ENCODE data around the gene REXO1. TPM values are rescaled to one million over a fixed set of nuclear protein-coding genes. Genes with fewer than 3 reads are reported as not detected.

REXO1 gene
- total and polyA plus RNA-seq, 2 experiments from 2014 or later, result 20.2 to 90.1 TPM

DNA sequence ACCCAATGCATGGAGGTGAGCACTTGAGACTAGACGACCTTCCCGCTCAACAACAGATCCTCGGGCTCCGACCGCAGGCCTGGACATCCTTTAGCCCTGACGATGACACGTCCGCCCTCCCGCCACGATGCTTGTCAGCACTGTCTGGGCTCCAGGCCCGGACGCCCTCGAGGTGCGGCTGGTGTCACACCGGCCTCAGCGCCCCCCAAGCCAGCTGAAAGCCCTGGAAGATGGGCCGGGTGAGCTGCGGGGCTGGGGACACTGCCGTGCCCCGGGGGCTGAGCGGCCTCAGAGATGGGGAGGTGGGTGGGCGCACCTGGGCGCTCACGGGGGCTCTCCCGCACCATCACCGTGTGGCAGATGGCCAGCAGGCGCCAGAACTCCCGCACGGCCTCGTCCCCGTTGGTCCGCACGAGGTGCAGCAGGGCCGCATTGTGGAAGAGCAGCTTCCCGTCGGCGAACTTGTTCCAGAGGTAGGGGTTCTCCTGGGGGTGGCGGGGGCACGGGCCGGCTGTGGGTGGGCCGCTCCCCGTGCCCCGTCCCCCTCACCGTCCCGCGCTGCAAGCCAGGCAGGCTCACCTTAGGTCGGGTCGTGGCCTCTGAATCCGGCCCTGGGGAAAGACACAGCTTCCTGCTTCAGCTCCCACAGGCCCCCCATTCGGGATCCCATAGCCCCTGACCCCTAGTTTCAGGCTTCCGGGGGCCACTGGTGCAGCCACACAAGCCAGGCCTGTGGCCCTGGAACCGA lies 51.7 kb downstream of the REXO1 start:
- ATAC-seq (peak; percentile 12), DNase-seq (ENCODE audit: low spot score) (no peak)
- no peaks in the 10 kb centered on the region for H3K27me3 ChIP-seq (ENCODE audit: insufficient read depth)
- H3K36me3 Mint-ChIP-seq (ENCODE audit: low read depth), result no peaks in the 10 kb centered on the region
- TF ChIP-seq, protein P1, sequence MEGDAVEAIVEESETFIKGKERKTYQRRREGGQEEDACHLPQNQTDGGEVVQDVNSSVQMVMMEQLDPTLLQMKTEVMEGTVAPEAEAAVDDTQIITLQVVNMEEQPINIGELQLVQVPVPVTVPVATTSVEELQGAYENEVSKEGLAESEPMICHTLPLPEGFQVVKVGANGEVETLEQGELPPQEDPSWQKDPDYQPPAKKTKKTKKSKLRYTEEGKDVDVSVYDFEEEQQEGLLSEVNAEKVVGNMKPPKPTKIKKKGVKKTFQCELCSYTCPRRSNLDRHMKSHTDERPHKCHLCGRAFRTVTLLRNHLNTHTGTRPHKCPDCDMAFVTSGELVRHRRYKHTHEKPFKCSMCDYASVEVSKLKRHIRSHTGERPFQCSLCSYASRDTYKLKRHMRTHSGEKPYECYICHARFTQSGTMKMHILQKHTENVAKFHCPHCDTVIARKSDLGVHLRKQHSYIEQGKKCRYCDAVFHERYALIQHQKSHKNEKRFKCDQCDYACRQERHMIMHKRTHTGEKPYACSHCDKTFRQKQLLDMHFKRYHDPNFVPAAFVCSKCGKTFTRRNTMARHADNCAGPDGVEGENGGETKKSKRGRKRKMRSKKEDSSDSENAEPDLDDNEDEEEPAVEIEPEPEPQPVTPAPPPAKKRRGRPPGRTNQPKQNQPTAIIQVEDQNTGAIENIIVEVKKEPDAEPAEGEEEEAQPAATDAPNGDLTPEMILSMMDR (conservative IDR thresholded peaks at IDR 0.05; ENCODE audit: low read depth in 2 of 2), result no peak
- peaks cover 3% of the 10 kb centered on the region; the same call in 2 of the 3 replicates for H3K9me3 Mint-ChIP-seq
- no peaks in the 10 kb centered on the region for H3K36me3 ChIP-seq (ENCODE audit: insufficient read depth)
- H3K4me3 Mint-ChIP-seq, result no peak overlapping the region
- peaks cover 13% of the 10 kb centered on the region for H3K4me1 Mint-ChIP-seq
- H3K27ac Mint-ChIP-seq, result no peak overlapping the region
- peak overlapping the region; percentile 94 for H2AFZ ChIP-seq
- H3K27ac ChIP-seq (ENCODE audit: low read depth), result no peak overlapping the region
- H3K4me2 ChIP-seq, result peak overlapping the region; percentile 72
- no peaks in the 10 kb centered on the region for H3F3A ChIP-seq (replicated peaks; ENCODE audit: low read depth)
- no peaks in the 10 kb centered on the region for H3K9me2 ChIP-seq (ENCODE audit: insufficient read depth)
- H3K4me3 ChIP-seq, result no peak overlapping the region
- H3K4me1 ChIP-seq (ENCODE audit: insufficient read depth), result peaks cover 11% of the 10 kb centered on the region; the same call in 1 of the 2 replicates
- H4K20me1 ChIP-seq (replicated peaks; ENCODE audit: insufficient read depth), result no peaks in the 10 kb centered on the region
- H3K79me2 ChIP-seq (replicated peaks; ENCODE audit: insufficient read depth), result no peaks in the 10 kb centered on the region
- peaks cover 12% of the 10 kb centered on the region for H3K27me3 Mint-ChIP-seq (ENCODE audit: insufficient read depth, low read depth, poor library complexity)

DNA sequence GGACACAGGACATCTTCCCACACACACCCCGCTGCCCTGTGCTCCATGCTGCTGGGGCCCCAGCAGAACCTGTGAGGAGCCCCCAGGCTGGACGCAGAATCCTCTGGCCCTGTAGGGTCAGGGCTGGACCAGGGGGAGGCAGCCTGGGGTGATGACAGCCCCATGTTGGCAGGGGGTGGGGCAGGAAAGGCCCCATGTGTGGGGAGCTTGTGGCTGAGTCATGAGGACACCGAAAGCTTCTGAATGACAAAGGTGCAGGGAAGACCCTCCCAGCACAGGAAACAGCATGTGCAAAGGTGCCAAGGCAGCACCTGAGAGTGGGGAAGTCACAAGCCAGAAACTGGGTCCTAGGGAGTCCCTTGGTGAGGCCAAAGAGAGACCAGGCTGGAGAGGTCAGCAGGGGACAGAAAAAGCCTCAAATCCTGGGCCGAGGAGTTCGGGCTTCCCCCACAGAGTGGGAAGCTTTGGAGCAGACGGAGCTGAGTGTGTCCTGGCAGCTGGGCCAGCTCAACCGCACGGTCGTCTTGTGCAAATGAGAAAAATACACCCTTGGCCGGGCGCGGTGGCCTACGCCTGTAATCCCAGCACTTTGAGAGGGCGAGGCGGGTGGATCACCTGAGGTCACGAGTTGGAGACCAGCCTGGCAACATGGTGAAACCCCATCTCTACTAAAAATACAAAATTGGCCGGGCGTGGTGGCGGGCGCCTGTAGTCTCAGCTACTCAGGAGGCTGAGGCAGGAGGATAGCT lies 53.7 kb downstream of the REXO1 start:
- Mint-ChIP-seq H3K4me3 (no peak overlapping the region), H3K27ac (no peak overlapping the region), H3K36me3 (ENCODE audit: low read depth) (no peaks in the 10 kb centered on the region), H3K27me3 (ENCODE audit: insufficient read depth, low read depth, poor library complexity) (peaks cover 12% of the 10 kb centered on the region), H3K4me1 (peaks cover 13% of the 10 kb centered on the region), H3K9me3 (peaks cover 12% of the 10 kb centered on the region; the same call in 2 of the 3 replicates)
- TF ChIP-seq, protein P1 (conservative IDR thresholded peaks at IDR 0.05; ENCODE audit: low read depth in 2 of 2), result 0 out of 4 replicates have a peak, but pooled peaks of 1 of the 2 experiments have one; percentile 26
- TF ChIP-seq, protein P2, sequence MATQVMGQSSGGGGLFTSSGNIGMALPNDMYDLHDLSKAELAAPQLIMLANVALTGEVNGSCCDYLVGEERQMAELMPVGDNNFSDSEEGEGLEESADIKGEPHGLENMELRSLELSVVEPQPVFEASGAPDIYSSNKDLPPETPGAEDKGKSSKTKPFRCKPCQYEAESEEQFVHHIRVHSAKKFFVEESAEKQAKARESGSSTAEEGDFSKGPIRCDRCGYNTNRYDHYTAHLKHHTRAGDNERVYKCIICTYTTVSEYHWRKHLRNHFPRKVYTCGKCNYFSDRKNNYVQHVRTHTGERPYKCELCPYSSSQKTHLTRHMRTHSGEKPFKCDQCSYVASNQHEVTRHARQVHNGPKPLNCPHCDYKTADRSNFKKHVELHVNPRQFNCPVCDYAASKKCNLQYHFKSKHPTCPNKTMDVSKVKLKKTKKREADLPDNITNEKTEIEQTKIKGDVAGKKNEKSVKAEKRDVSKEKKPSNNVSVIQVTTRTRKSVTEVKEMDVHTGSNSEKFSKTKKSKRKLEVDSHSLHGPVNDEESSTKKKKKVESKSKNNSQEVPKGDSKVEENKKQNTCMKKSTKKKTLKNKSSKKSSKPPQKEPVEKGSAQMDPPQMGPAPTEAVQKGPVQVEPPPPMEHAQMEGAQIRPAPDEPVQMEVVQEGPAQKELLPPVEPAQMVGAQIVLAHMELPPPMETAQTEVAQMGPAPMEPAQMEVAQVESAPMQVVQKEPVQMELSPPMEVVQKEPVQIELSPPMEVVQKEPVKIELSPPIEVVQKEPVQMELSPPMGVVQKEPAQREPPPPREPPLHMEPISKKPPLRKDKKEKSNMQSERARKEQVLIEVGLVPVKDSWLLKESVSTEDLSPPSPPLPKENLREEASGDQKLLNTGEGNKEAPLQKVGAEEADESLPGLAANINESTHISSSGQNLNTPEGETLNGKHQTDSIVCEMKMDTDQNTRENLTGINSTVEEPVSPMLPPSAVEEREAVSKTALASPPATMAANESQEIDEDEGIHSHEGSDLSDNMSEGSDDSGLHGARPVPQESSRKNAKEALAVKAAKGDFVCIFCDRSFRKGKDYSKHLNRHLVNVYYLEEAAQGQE (IDR thresholded peaks at IDR 0.05; ENCODE audit: unreplicated experiment), result no peak
- peak; percentile 58 for DNase-seq (ENCODE audit: low spot score)
- Histone ChIP-seq H3K4me3 (no peak overlapping the region), H3K27ac (ENCODE audit: low read depth) (no peak overlapping the region), H3F3A (replicated peaks; ENCODE audit: low read depth) (peaks cover 7% of the 10 kb centered on the region; the same call in 1 of the 2 replicates), H3K9me2 (ENCODE audit: insufficient read depth) (no peaks in the 10 kb centered on the region), H2AFZ (peak overlapping the region; percentile 47; the same call in 1 of the 2 replicates), H4K20me1 (replicated peaks; ENCODE audit: insufficient read depth) (no peaks in the 10 kb centered on the region), H3K4me1 (ENCODE audit: insufficient read depth) (peaks cover 11% of the 10 kb centered on the region; the same call in 1 of the 2 replicates), H3K36me3 (ENCODE audit: insufficient read depth) (no peaks in the 10 kb centered on the region), H3K79me2 (replicated peaks; ENCODE audit: insufficient read depth) (no peaks in the 10 kb centered on the region), H3K4me2 (no peak overlapping the region), H3K27me3 (ENCODE audit: insufficient read depth) (peaks cover 2% of the 10 kb centered on the region)
- peak; percentile 5; the same call in 1 of the 3 replicates for ATAC-seq
